NT2/D1 (cell line): Measurements from ENCODE around the gene REG3G.
"Not testable (repeated sequence)": the region's sequence is repeated elsewhere in the genome, so short reads cannot be mapped to it uniquely, and the experiment has no call there.

Experiments used
- DNase-seq: peaks from one replicate; pipeline ENCODE4 v3.0.0-alpha.2; 2011; ENCODE audit warnings: low read depth, low spot score
- H3K27me3 ChIP-seq: 2 replicates; pipeline ENCODE4 v1.6.0; 2011; ENCODE audit warnings: mild to moderate bottlenecking; ENCODE audit not compliant: insufficient read length, insufficient read depth
- H3K36me3 ChIP-seq: 2 replicates; pipeline ENCODE4 v1.6.1; 2011; ENCODE audit warnings: mild to moderate bottlenecking, low read length, mixed read lengths; ENCODE audit not compliant: insufficient read depth, insufficient read length
- H3K4me1 ChIP-seq: 2 replicates; pipeline ENCODE4 v1.5.1; 2011; ENCODE audit not compliant: insufficient read depth, insufficient read length
- H3K4me3 ChIP-seq: 2 replicates; pipeline ENCODE4 v1.5.1; 2011; ENCODE audit warnings: low read depth; ENCODE audit not compliant: insufficient read length
- H3K9ac ChIP-seq: 2 replicates; pipeline ENCODE4 v1.6.0; 2011; ENCODE audit warnings: low read depth; ENCODE audit not compliant: insufficient read length
- H3K9me3 ChIP-seq: 2 replicates; pipeline ENCODE4 v1.5.1; 2011; ENCODE audit warnings: mild to moderate bottlenecking, low read length; ENCODE audit not compliant: insufficient read depth
- SUZ12 ChIP-seq: IDR thresholded peaks from 2 replicates; pipeline ENCODE4 v1.6.1; 2011; ENCODE audit not compliant: insufficient read length, insufficient read depth; ENCODE audit errors: extremely low read depth
- YY1 ChIP-seq: IDR thresholded peaks from 2 replicates; pipeline ENCODE4 v1.6.1; 2011; ENCODE audit not compliant: insufficient read length, insufficient read depth
- ZNF274 ChIP-seq: IDR thresholded peaks from 2 replicates; pipeline ENCODE4 v1.6.1; 2011; ENCODE audit warnings: mild to moderate bottlenecking, low read depth, low read length

REG3G gene

GRCh38 chr2:79013629-79014028 lies 11.9 kb upstream of the REG3G start:
- H3K36me3 ChIP-seq, result no peaks in the 10 kb centered on the region
- no peaks in the 10 kb centered on the region for H3K4me1 ChIP-seq
- no peak overlapping the region for H3K4me3 ChIP-seq
- no peak for DNase-seq
- TF ChIP-seq ZNF274 (no peak), SUZ12 (no peak), YY1 (no peak)
- H3K9me3 ChIP-seq, result no peaks in the 10 kb centered on the region
- no peaks in the 10 kb centered on the region for H3K27me3 ChIP-seq
- no peak overlapping the region for H3K9ac ChIP-seq

- H3K27me3 ChIP-seq, result no peaks in the 10 kb centered on the region
- H3K4me3 ChIP-seq, result no peak overlapping the region
- H3K4me1 ChIP-seq, result no peaks in the 10 kb centered on the region
- no peak for DNase-seq
- no peak overlapping the region for H3K9ac ChIP-seq
- no peaks in the 10 kb centered on the region for H3K9me3 ChIP-seq
- no peaks in the 10 kb centered on the region for H3K36me3 ChIP-seq
- TF ChIP-seq SUZ12, result no peak
- no peak for TF ChIP-seq ZNF274
- no peak for TF ChIP-seq YY1
Measured at GRCh38 chr2:79016342-79016741, 9.2 kb upstream of the REG3G start.

- Histone ChIP-seq H3K9me3 (no peaks in the 10 kb centered on the region), H3K4me3 (no peak overlapping the region), H3K4me1 (no peaks in the 10 kb centered on the region), H3K36me3 (no peaks in the 10 kb centered on the region), H3K9ac (no peak overlapping the region), H3K27me3 (no peaks in the 10 kb centered on the region)
- TF ChIP-seq YY1, result no peak
- no peak for TF ChIP-seq ZNF274
- TF ChIP-seq SUZ12, result no peak
- no peak for DNase-seq
Measured at GRCh38 chr2:79026061-79026460, 559 bp downstream of the REG3G start.

- TF ChIP-seq YY1 (no peak), SUZ12 (no peak), ZNF274 (no peak)
- Histone ChIP-seq H3K9me3 (no peaks in the 10 kb centered on the region), H3K9ac (no peak overlapping the region), H3K4me1 (no peaks in the 10 kb centered on the region), H3K4me3 (no peak overlapping the region), H3K36me3 (no peaks in the 10 kb centered on the region), H3K27me3 (no peaks in the 10 kb centered on the region)
- no peak for DNase-seq
Measured at GRCh38 chr2:79039944-79040343, 14.4 kb downstream of the REG3G start.

GRCh38 chr2:79041032-79041448 lies 15.5 kb downstream of the REG3G start:
- TF ChIP-seq ZNF274, result no peak
- no peak for TF ChIP-seq YY1
- no peak for TF ChIP-seq SUZ12
- Histone ChIP-seq H3K27me3 (no peaks in the 10 kb centered on the region), H3K9ac (no peak overlapping the region), H3K4me3 (no peak overlapping the region), H3K9me3 (no peaks in the 10 kb centered on the region), H3K36me3 (no peaks in the 10 kb centered on the region), H3K4me1 (no peaks in the 10 kb centered on the region)
- peak; percentile 11 for DNase-seq

- H3K27me3 ChIP-seq, DNase-seq, H3K9me3 ChIP-seq, H3K9ac ChIP-seq, H3K4me3 ChIP-seq, H3K36me3 ChIP-seq, H3K4me1 ChIP-seq: not testable (repeated sequence)
Measured at GRCh38 chr2:79053486-79053885, 28.0 kb downstream of the REG3G start.

- H3K27me3 ChIP-seq, H3K9ac ChIP-seq, H3K4me3 ChIP-seq, H3K9me3 ChIP-seq, DNase-seq, H3K36me3 ChIP-seq, H3K4me1 ChIP-seq: not testable (repeated sequence)
Measured at GRCh38 chr2:79054769-79055168, 29.3 kb downstream of the REG3G start.

- Histone ChIP-seq H3K4me1 (no peaks in the 10 kb centered on the region), H3K27me3 (no peaks in the 10 kb centered on the region), H3K4me3 (no peak overlapping the region), H3K36me3 (no peaks in the 10 kb centered on the region), H3K9me3 (no peaks in the 10 kb centered on the region; the same call in 1 of the 2 replicates), H3K9ac (no peak overlapping the region)
- DNase-seq, result no peak
- TF ChIP-seq ZNF274 (no peak), SUZ12 (no peak), YY1 (no peak)
Measured at GRCh38 chr2:79065201-79065600, 39.7 kb downstream of the REG3G start.
